Measurements from ENCODE around the gene TMEM33. TPM values are rescaled to one million over a fixed set of nuclear protein-coding genes. Genes with fewer than 3 reads are reported as not detected.
A peak's percentile ranks its signal among the peaks of the same experiment; 100 is the strongest.
"Not testable (repeated sequence)": the region's sequence is repeated elsewhere in the genome, so short reads cannot be mapped to it uniquely, and the experiment has no call there.

Gene TMEM33
- total RNA-seq, 1 experiment from 2014 or later: 66.2 TPM

DNA sequence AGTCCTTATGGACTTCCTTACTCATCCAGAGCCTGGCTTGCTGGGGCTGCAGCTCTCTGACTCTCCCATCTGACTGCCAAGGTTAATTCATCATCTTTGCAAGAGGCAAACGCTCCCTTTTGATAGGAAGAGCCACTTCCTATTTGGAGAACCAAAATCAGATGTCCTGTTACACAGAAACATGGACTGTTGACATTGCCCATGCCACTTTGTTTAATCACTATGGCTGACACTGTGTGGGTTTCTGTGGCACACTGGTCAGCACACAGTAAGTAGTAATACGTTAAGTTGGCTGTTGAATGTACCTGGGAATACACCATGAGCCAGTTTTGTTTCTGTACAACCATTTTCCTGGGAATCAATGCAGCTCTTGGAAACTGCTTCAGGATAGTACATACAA, 45.1 kb upstream of the TMEM33 start:
- Mint-ChIP-seq H3K27ac (ENCODE audit: unreplicated experiment) (no peak overlapping the region), H3K36me3 (ENCODE audit: insufficient read depth, unreplicated experiment) (no peaks in the 10 kb centered on the region), H3K4me3 (ENCODE audit: unreplicated experiment) (no peak overlapping the region), H3K4me1 (ENCODE audit: low read depth, unreplicated experiment) (no peaks in the 10 kb centered on the region), H3K9me3 (ENCODE audit: unreplicated experiment) (no peaks in the 10 kb centered on the region), H3K27me3 (ENCODE audit: insufficient read depth, unreplicated experiment) (no peaks in the 10 kb centered on the region)
- Histone ChIP-seq H3K9me3 (no peaks in the 10 kb centered on the region), H3K4me1 (no peaks in the 10 kb centered on the region), H3K4me3 (ENCODE audit: low read depth, low read length) (no peak overlapping the region), H3K36me3 (ENCODE audit: control insufficient read depth, insufficient read depth, low read length) (no peaks in the 10 kb centered on the region), H3K27me3 (replicated peaks; ENCODE audit: control insufficient read depth, insufficient read depth, low read length) (no peaks in the 10 kb centered on the region; the same call in 1 of the 2 replicates)
- ChIA-PET POLR2A (no interaction called here), CTCF (no interaction called here)
- intact Hi-C loops (cut with micrococcal nuclease; ENCODE audit: unreplicated experiment): no loop called here
- TF ChIP-seq, protein P1, sequence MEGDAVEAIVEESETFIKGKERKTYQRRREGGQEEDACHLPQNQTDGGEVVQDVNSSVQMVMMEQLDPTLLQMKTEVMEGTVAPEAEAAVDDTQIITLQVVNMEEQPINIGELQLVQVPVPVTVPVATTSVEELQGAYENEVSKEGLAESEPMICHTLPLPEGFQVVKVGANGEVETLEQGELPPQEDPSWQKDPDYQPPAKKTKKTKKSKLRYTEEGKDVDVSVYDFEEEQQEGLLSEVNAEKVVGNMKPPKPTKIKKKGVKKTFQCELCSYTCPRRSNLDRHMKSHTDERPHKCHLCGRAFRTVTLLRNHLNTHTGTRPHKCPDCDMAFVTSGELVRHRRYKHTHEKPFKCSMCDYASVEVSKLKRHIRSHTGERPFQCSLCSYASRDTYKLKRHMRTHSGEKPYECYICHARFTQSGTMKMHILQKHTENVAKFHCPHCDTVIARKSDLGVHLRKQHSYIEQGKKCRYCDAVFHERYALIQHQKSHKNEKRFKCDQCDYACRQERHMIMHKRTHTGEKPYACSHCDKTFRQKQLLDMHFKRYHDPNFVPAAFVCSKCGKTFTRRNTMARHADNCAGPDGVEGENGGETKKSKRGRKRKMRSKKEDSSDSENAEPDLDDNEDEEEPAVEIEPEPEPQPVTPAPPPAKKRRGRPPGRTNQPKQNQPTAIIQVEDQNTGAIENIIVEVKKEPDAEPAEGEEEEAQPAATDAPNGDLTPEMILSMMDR (IDR thresholded peaks at IDR 0.05; ENCODE audit: insufficient read depth in 1 of 2, low read depth in 1 of 2, low read length in 1 of 2, severe bottlenecking in 1 of 2, unreplicated experiment in 1 of 2): no peak
- no peak for DNase-seq
- BruUV-seq (replicated peaks): no TSS peak

DNA sequence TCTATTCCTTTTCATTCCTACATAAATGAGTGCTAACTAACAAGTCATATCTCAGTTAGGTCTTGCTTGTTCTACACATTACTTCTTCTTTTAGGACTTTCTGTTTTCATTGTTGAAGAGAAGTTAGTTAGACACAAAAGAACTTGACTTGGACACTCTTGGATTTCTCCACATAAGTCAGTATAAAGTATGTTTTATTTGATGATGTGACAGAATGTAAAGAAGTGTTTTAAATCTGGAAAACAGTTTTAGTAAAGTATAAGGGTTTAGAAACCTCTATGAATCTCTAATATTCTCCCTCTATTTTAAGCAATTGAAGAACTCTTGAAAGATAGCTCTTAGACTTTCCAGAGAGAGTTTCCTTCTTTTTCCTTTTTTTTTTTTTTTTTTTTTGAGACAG, 38.6 kb upstream of the TMEM33 start:
- intact Hi-C loops (cut with micrococcal nuclease; ENCODE audit: unreplicated experiment): no loop called here
- Mint-ChIP-seq H3K27me3 (ENCODE audit: insufficient read depth, unreplicated experiment) (no peaks in the 10 kb centered on the region), H3K27ac (ENCODE audit: unreplicated experiment) (no peak overlapping the region), H3K36me3 (ENCODE audit: insufficient read depth, unreplicated experiment) (no peaks in the 10 kb centered on the region), H3K4me3 (ENCODE audit: unreplicated experiment) (no peak overlapping the region), H3K4me1 (ENCODE audit: low read depth, unreplicated experiment) (no peaks in the 10 kb centered on the region), H3K9me3 (ENCODE audit: unreplicated experiment) (no peaks in the 10 kb centered on the region)
- Histone ChIP-seq H3K4me1 (no peaks in the 10 kb centered on the region), H3K36me3 (ENCODE audit: control insufficient read depth, insufficient read depth, low read length) (no peaks in the 10 kb centered on the region), H3K9me3 (no peaks in the 10 kb centered on the region), H3K27me3 (replicated peaks; ENCODE audit: control insufficient read depth, insufficient read depth, low read length) (no peaks in the 10 kb centered on the region), H3K4me3 (ENCODE audit: low read depth, low read length) (no peak overlapping the region)
- TF ChIP-seq, protein P1 (IDR thresholded peaks at IDR 0.05; ENCODE audit: insufficient read depth in 1 of 2, low read depth in 1 of 2, low read length in 1 of 2, severe bottlenecking in 1 of 2, unreplicated experiment in 1 of 2): no peak
- BruUV-seq (replicated peaks): no TSS peak
- CTCF ChIA-PET: interaction anchor here (1.0 kb wide), 1 partner anchor 10 kb away, joined by 5 read pairs; no protein-coding TSS in a partner anchor
- DNase-seq: no peak
- POLR2A ChIA-PET: no interaction called here

DNA sequence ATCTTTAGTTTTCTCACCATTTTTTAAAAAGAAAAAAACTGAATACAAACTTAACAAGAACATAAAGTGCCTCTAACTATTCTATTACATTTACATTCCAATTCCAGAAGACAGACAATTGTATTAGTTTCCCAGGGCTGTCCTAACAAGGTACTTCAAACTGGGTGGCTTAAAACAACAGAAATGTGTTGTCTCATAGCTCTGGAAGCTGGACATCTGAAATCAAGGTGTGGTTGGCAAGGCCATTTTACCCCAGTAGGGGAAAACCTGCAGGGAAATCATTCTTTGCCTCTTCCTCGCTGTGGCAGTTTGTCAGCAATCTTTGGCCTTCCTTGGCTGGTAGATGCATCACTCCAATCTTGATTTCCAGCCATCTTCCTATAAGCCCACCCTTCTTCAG, 37.5 kb upstream of the TMEM33 start:
- intact Hi-C loops (cut with micrococcal nuclease; ENCODE audit: unreplicated experiment): no loop called here
- Mint-ChIP-seq H3K4me3 (ENCODE audit: unreplicated experiment) (no peak overlapping the region), H3K27ac (ENCODE audit: unreplicated experiment) (no peak overlapping the region), H3K4me1 (ENCODE audit: low read depth, unreplicated experiment) (no peaks in the 10 kb centered on the region), H3K9me3 (ENCODE audit: unreplicated experiment) (no peaks in the 10 kb centered on the region), H3K27me3 (ENCODE audit: insufficient read depth, unreplicated experiment) (no peaks in the 10 kb centered on the region), H3K36me3 (ENCODE audit: insufficient read depth, unreplicated experiment) (no peaks in the 10 kb centered on the region)
- Histone ChIP-seq H3K27me3 (replicated peaks; ENCODE audit: control insufficient read depth, insufficient read depth, low read length) (no peaks in the 10 kb centered on the region), H3K4me3 (ENCODE audit: low read depth, low read length) (no peak overlapping the region), H3K4me1 (no peaks in the 10 kb centered on the region), H3K36me3 (ENCODE audit: control insufficient read depth, insufficient read depth, low read length) (no peaks in the 10 kb centered on the region), H3K9me3 (no peaks in the 10 kb centered on the region)
- no peak for DNase-seq
- CTCF ChIA-PET: no interaction called here
- TF ChIP-seq, protein P1 (IDR thresholded peaks at IDR 0.05; ENCODE audit: insufficient read depth in 1 of 2, low read depth in 1 of 2, low read length in 1 of 2, severe bottlenecking in 1 of 2, unreplicated experiment in 1 of 2): no peak
- POLR2A ChIA-PET: no interaction called here
- BruUV-seq (replicated peaks): no TSS peak

DNA sequence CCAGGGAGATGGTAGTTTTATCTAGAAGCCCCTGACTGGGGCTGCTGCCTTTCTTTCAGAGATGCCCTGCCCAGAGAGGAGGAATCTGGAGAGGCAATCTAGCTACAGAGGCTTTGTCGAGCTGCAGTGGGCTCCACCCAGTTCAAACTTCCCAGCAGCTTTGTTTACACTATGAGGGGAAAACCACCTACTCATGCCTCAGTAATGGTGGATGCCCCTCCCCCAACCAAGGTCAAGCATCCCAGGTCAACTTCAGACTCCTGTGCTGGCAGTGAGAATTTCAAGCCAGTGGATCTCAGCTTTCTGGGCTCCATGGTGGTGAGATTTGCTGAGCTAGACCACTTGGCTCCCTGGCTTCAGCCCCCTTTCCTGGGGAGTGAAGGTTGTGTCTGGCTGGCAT, 26.1 kb upstream of the TMEM33 start:
- Mint-ChIP-seq H3K9me3 (ENCODE audit: unreplicated experiment) (peaks cover 15% of the 10 kb centered on the region), H3K27ac (ENCODE audit: unreplicated experiment) (peak overlapping the region; percentile 73)
- POLR2A ChIA-PET; BruUV-seq (replicated peaks); H3K9me3 ChIP-seq; CTCF ChIA-PET; H3K27me3 ChIP-seq (replicated peaks; ENCODE audit: control insufficient read depth, insufficient read depth, low read length); H3K36me3 Mint-ChIP-seq (ENCODE audit: insufficient read depth, unreplicated experiment); H3K36me3 ChIP-seq (ENCODE audit: control insufficient read depth, insufficient read depth, low read length); H3K4me3 ChIP-seq (ENCODE audit: low read depth, low read length); H3K4me3 Mint-ChIP-seq (ENCODE audit: unreplicated experiment); H3K27me3 Mint-ChIP-seq (ENCODE audit: insufficient read depth, unreplicated experiment); H3K4me1 Mint-ChIP-seq (ENCODE audit: low read depth, unreplicated experiment); intact Hi-C loops (cut with micrococcal nuclease; ENCODE audit: unreplicated experiment): not testable (repeated sequence)
- DNase-seq: peak; percentile 74 to 82
- H3K4me1 ChIP-seq: peaks cover 14% of the 10 kb centered on the region

All from Caco-2 (cell line).